Measurements from ENCODE around the gene RNASE1.

RNASE1 gene

DNA sequence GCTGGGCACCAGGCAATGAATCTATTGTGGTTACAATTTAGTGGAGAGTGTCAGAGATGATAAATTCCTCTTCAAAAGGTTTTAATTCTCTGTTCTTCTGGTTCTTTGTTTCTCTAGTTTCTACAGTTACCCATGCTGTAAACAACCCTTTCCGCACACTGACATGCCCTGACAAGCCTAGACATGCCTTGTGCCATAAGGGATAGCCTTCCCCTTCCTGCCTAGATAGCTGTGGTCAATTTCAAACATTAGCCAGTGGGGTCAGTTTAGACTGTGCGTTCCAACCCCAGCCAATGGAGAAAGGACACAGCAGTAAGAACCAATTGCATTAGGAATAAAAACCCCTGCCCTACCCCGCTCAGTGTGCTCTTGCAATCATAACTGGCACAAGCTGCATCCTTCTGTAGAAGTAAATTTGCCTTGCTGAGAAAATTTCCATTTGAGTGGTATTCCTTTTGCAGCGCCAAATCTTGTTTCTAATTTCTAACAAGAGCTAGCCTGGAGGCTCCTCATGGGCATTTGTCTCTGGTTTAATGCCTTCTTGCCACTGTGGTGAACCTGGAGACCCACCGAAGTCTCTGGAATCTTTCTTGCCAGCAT, 50.6 kb downstream of the RNASE1 start:
- Histone ChIP-seq H3K4me1 (ENCODE audit: control insufficient read depth in 1 of 2, insufficient read depth in 2 of 2, low read length in 2 of 2) (peaks cover 0 to 7% of the 10 kb centered on the region in 2 donors), H3K4me3 (ENCODE audit: low read depth in 1 of 2, low read length in 2 of 2) (no peak overlapping the region), H3K9ac (ENCODE audit: low read depth in 1 of 2, low read length in 2 of 2) (no peak overlapping the region), H3K9me3 (ENCODE audit: control insufficient read depth in 1 of 2, low read length in 2 of 2) (peaks cover 11 to 14% of the 10 kb centered on the region in 2 donors), H3K36me3 (ENCODE audit: control insufficient read depth in 1 of 2, insufficient read depth in 2 of 2, low read length in 2 of 2) (no peaks in the 10 kb centered on the region), H3K27me3 (ENCODE audit: control insufficient read depth in 1 of 2, insufficient read depth in 2 of 2, low read length in 2 of 2) (no peaks in the 10 kb centered on the region), H3K27ac (ENCODE audit: low read depth, low read length) (no peak overlapping the region)

All from duodenal mucosa (tissue), 2 donors.